Measurements from ENCODE around the gene ANO10.

DNA sequence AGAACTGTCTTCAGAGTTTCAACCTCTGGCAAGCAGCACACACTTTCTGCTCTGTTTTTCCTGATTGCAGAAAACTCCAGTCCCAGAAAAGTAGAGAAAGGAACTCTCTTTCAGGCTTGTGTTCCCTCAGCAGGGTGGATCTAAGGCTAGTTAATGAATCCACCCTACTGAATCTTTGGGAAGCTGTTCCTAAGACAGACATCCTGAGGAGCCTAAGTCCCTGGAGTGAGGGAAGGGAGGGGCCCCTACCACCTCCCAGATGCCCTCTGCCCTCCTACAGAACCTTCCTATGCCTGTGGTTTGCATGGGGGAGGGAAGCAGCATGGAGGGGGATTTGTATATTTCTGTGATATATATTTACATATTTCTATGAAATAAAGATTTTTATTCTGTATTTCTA, 124.4 kb downstream of the ANO10 start:
- TF ChIP-seq CREB1 (IDR thresholded peaks at IDR 0.05; ENCODE audit: low read depth) (no peak), TEAD4 (IDR thresholded peaks at IDR 0.05) (no peak), FOXM1 (IDR thresholded peaks at IDR 0.05; ENCODE audit: borderline replicate concordance, low read depth) (no peak), RAD21 (IDR thresholded peaks at IDR 0.05; ENCODE audit: low read depth) (no peak), NFIC (IDR thresholded peaks at IDR 0.05) (no peak), TAF1 (IDR thresholded peaks at IDR 0.05; ENCODE audit: low read depth) (no peak), ZBTB7A (IDR thresholded peaks at IDR 0.05; ENCODE audit: low read depth) (no peak), CEBPB (IDR thresholded peaks at IDR 0.05) (no peak), YY1 (IDR thresholded peaks at IDR 0.05; ENCODE audit: low read depth) (no peak)
- TF ChIP-seq, protein P1, sequence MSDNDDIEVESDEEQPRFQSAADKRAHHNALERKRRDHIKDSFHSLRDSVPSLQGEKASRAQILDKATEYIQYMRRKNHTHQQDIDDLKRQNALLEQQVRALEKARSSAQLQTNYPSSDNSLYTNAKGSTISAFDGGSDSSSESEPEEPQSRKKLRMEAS (IDR thresholded peaks at IDR 0.05): no peak
- TF ChIP-seq, protein P2, sequence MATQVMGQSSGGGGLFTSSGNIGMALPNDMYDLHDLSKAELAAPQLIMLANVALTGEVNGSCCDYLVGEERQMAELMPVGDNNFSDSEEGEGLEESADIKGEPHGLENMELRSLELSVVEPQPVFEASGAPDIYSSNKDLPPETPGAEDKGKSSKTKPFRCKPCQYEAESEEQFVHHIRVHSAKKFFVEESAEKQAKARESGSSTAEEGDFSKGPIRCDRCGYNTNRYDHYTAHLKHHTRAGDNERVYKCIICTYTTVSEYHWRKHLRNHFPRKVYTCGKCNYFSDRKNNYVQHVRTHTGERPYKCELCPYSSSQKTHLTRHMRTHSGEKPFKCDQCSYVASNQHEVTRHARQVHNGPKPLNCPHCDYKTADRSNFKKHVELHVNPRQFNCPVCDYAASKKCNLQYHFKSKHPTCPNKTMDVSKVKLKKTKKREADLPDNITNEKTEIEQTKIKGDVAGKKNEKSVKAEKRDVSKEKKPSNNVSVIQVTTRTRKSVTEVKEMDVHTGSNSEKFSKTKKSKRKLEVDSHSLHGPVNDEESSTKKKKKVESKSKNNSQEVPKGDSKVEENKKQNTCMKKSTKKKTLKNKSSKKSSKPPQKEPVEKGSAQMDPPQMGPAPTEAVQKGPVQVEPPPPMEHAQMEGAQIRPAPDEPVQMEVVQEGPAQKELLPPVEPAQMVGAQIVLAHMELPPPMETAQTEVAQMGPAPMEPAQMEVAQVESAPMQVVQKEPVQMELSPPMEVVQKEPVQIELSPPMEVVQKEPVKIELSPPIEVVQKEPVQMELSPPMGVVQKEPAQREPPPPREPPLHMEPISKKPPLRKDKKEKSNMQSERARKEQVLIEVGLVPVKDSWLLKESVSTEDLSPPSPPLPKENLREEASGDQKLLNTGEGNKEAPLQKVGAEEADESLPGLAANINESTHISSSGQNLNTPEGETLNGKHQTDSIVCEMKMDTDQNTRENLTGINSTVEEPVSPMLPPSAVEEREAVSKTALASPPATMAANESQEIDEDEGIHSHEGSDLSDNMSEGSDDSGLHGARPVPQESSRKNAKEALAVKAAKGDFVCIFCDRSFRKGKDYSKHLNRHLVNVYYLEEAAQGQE (IDR thresholded peaks at IDR 0.05; ENCODE audit: low read depth): no peak
